Colonic mucosa (tissue), 4 donors: ENCODE data around the gene TMCO1. TPM values are rescaled to one million over a fixed set of nuclear protein-coding genes. Genes with fewer than 3 reads are reported as not detected.
A peak's percentile ranks its signal among the peaks of the same experiment; 100 is the strongest.

Source experiments
- DNase-seq: peaks from one replicate; pipeline ENCODE4 v3.0.0-alpha.2; 2020
- H3K27ac ChIP-seq: fragments of 200-600 bp; one replicate; pipeline ENCODE4 v1.8.0; 2021
- H3K27me3 ChIP-seq: fragments of 200-600 bp; one replicate; pipeline ENCODE4 v1.8.0; 2021
- H3K36me3 ChIP-seq: fragments of 200-600 bp; one replicate; pipeline ENCODE4 v1.8.0; 2021
- H3K4me1 ChIP-seq: fragments of 200-600 bp; one replicate; pipeline ENCODE4 v1.8.0; 2021; ENCODE audit warnings: mild to moderate bottlenecking
- H3K4me3 ChIP-seq: fragments of 200-600 bp; one replicate; pipeline ENCODE4 v1.8.0; 2021
- H3K9ac ChIP-seq, 2 donors: one replicate each; pipeline ENCODE4 v1.7.0; 2013; ENCODE audit warnings: control low read depth in 2 of 2, low read depth in 2 of 2, low read length in 2 of 2
- H3K9me3 ChIP-seq: fragments of 200-600 bp; one replicate; pipeline ENCODE4 v1.8.0; 2021
- intact Hi-C: fragments of 100-400 bp; cut with DNase I; formaldehyde crosslinking; loops from one replicate; pipeline ENCODE4 v1.14.1; 2022
- total RNA-seq, 2 donors: library from RNA; stranded (reverse); fragmentation: NEBNext Ultra II Directional in 1 of 2; extraction: Animal tissue kit (Norgen Biotek cat#: 25700) in 1 of 2; gene quantifications; one replicate each; pipeline ENCODE4 v1.2.1, GENCODE V29; 2021
- TF ChIP-seq, protein P1 (sequence below): fragments of 200-600 bp; IDR thresholded peaks from one replicate; pipeline ENCODE4 v1.8.0; 2022; ENCODE audit warnings: antibody characterized with exemption, mild to moderate bottlenecking
- donor health status: healthy.
- donor health status: DM: no; HTN: no; CAD: no.
- donor health status: DM: no; HTN: no; CAD: no.

Gene TMCO1
- total RNA-seq, 2 donors from 2014 or later = 149 to 173 TPM

DNA sequence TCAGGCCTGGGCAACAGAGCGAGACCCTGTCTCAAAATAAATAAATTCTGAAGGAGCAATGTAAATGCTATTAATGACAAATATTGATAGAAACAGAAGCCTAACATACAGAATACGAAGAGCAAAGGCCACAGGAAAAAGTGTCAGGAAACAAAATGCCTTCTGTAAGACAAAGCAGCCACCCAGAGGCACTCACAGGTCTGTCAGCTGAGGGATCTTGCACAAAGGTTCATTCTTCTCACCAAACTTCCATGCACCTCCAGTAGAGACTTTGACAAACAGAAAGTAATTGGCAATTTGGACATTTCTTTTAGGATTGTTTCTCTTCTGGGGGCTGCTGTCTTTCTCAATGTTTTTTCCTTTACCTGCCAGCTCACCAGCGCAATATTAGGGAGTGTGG is 69.1 kb downstream of the TMCO1 start:
- no peaks in the 10 kb centered on the region for H3K27me3 ChIP-seq
- H3K4me3 ChIP-seq = no peak overlapping the region
- H3K9me3 ChIP-seq = no peaks in the 10 kb centered on the region
- peaks cover 4% of the 10 kb centered on the region for H3K4me1 ChIP-seq
- no peak for DNase-seq
- no peak overlapping the region for H3K9ac ChIP-seq
- TF ChIP-seq, protein P1, sequence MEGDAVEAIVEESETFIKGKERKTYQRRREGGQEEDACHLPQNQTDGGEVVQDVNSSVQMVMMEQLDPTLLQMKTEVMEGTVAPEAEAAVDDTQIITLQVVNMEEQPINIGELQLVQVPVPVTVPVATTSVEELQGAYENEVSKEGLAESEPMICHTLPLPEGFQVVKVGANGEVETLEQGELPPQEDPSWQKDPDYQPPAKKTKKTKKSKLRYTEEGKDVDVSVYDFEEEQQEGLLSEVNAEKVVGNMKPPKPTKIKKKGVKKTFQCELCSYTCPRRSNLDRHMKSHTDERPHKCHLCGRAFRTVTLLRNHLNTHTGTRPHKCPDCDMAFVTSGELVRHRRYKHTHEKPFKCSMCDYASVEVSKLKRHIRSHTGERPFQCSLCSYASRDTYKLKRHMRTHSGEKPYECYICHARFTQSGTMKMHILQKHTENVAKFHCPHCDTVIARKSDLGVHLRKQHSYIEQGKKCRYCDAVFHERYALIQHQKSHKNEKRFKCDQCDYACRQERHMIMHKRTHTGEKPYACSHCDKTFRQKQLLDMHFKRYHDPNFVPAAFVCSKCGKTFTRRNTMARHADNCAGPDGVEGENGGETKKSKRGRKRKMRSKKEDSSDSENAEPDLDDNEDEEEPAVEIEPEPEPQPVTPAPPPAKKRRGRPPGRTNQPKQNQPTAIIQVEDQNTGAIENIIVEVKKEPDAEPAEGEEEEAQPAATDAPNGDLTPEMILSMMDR = no peak
- intact Hi-C loops = no loop called here
- no peaks in the 10 kb centered on the region for H3K36me3 ChIP-seq
- H3K27ac ChIP-seq = no peak overlapping the region

DNA sequence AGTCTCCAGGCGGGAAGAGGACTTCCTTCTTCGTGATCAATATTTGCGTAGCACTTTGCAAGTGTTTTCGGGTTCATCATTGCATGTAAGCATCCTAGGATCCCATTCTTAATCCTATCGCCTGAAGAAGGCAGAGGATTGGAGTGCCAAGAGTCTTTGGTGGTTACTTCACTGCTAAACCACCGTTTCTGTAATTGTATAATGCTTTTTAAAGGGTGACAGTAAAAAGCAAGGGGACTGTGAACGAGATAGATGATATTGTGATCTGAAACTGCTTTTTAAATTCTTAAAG is 70.0 kb downstream of the TMCO1 start:
- Histone ChIP-seq H3K9ac (peak overlapping the region; percentile 66 to 88), H3K4me3 (peak overlapping the region; percentile 82), H3K27me3 (no peaks in the 10 kb centered on the region), H3K27ac (peak overlapping the region; percentile 95), H3K4me1 (peaks cover 4% of the 10 kb centered on the region), H3K36me3 (no peaks in the 10 kb centered on the region), H3K9me3 (no peaks in the 10 kb centered on the region)
- TF ChIP-seq, protein P1 = no peak
- DNase-seq = no peak
- intact Hi-C loops = no loop called here

DNA sequence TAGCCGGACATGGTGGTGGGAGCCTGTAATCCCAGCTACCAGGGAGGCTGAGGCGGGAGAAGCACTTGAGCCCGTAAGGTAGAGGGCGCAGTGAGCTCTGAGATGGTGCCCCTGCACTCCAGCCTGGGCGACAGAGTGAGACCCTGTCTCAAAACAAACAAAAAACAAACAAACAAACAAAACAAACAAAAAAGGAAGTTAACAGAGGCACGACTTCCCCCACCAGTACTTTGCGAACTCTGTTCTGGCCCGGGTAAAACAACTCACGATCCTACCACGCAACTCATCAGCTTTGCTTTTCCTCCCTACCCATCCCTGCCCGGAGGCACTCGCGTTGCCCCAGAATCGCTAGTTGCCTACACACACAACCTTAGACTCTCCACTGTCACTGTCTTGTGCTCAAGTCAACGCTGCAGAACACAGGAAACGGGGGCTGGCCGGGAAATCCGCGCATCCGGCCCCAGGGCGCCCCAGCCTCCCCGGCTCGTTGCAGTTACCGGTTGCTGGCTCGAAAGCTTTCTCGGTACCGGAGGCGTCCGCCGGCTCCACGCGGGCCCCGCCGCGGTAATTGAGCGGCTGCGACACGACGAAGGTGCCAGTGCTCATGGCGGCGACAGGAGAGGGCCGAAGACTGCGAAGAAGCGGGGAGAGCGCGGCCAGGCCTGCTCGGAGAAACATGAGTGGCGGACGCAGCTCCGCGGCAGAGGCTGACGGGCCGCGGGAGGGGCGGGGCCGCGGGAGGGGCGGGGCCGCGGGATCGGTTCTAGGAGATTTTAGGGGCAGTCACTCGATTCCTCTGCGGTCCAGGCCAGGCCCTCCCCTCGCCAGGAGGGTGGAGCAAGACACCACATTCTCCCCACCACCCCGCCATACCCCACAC is 70.5 kb downstream of the TMCO1 start, which contains the start of gene ALDH9A1:
ALDH9A1 (minus strand) TSS at position 682 of the 880 bp plus-strand sequence; CDS start at position 678, 4 bp downstream.
- Histone ChIP-seq H3K9ac (peak within 1 kb of the TSS; percentile 88 to 93), H3K27ac (peak within 1 kb of the TSS; percentile 95), H3K4me1 (peaks cover 4% of the 10 kb centered on the region), H3K4me3 (peak within 1 kb of the TSS; percentile 82), H3K9me3 (no peaks in the 10 kb centered on the region), H3K36me3 (no peaks in the 10 kb centered on the region), H3K27me3 (no peaks in the 10 kb centered on the region)
- intact Hi-C loops = no loop called here
- TF ChIP-seq, protein P1 = peak; percentile 18
- peak; percentile 92 for DNase-seq

DNA sequence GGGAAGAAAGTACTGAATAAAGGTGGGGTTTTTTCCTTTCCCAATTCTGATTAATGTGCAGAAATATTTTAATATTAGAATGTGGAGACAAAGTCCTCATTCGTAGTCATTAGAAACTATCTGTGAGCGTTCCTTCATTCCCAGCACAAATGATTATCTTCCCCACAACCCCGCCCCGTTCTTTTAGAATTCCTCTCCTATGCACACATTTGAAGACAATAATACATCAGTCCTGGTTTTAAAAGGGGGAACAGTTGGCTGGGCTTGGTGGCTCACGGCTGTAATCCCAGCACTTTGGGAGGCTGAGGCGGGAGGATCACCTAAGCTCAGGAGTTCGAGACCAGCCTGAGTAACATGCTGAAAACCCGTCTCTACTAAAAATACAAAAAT is 71.2 kb downstream of the TMCO1 start:
- Histone ChIP-seq H3K27ac (peak overlapping the region; percentile 95), H3K4me3 (peak overlapping the region; percentile 82), H3K27me3 (no peaks in the 10 kb centered on the region), H3K9me3 (no peaks in the 10 kb centered on the region), H3K4me1 (peaks cover 4% of the 10 kb centered on the region), H3K9ac (peak overlapping the region in 1 of 2 donors; percentile 88), H3K36me3 (no peaks in the 10 kb centered on the region)
- TF ChIP-seq, protein P1 = no peak
- intact Hi-C loops = no loop called here
- DNase-seq = no peak

DNA sequence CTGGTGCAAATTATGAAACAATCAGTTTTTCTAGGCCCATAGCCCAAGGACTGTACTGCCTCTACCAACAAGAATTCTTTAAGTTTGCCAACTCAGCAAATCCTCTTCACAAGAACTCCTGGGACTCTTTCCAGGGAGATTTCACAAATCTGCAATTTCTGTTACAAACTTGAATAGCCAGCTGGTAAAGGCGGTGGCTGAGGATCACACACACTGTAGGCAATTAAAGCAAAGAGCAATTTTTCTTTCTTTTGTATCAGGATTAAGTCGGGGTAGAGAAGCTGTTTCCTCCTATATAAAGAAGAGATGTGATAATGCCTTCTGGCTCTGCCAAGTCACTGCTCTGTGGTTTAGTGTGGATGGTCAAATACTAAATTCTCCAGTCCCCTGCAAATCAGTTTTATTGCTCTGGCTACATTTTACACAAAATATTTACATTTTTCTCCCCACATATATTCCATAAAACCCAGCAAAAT is 72.0 kb downstream of the TMCO1 start:
- no peaks in the 10 kb centered on the region for H3K9me3 ChIP-seq
- H3K4me3 ChIP-seq = no peak overlapping the region
- H3K4me1 ChIP-seq = peaks cover 4% of the 10 kb centered on the region
- H3K36me3 ChIP-seq = no peaks in the 10 kb centered on the region
- H3K27ac ChIP-seq = no peak overlapping the region
- peak; percentile 24 for DNase-seq
- intact Hi-C loops = no loop called here
- no peak overlapping the region for H3K9ac ChIP-seq
- no peaks in the 10 kb centered on the region for H3K27me3 ChIP-seq
- TF ChIP-seq, protein P1 = no peak
